GM19239 (cell line): ENCODE measurements around the gene TTC7B.

Source experiments
- DNase-seq: peaks from one replicate; pipeline ENCODE4 v3.0.0; 2011; ENCODE audit warnings: low spot score; ENCODE audit not compliant: insufficient read length
- FAIRE-seq: peaks from 2 replicates; lab custom pipeline; 2011; peaks lifted over from hg19 to GRCh38; lab: Jason Lieb, UNC

Gene TTC7B

DNA sequence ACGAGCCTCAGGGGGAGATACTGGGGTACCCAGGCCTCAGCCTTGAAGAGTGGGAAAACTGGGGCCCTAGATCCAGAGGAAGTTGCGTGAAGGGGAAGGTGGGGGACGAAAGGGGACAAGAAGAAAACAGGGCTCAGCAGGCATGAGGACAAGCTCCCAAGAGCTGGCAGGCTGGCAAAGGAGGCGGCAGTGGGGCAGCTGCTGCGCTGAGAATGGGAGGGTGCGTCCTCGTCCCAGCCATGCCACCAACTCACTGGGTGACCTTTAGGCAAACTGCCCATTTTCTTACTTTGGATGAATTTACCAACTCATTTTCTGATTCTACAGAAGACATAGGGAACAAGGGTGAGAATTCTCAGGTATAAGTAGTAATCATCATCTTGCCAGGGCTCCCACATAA is 133.6 kb downstream of the TTC7B start:
- DNase-seq (no peak), FAIRE-seq (no peak)

DNA sequence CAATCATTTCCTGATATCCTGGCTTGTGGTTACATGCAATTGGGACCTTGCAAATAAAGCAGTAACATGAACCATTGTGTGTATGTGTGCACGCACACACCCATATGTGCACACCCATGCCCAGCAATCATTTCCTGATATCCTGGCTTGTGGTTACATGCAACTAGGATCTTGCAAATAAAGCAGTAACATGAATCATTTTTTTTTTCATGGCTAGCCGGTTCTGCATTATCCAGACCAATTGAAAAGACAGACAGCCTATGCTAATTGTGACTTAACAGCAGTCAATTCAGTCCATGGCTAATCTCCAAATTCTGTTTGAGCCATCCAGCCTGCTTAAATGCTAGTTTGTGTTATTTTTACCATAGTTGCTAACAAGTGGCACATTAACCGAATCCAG is 134.3 kb downstream of the TTC7B start:
- no peak for DNase-seq
- FAIRE-seq: no peak

DNA sequence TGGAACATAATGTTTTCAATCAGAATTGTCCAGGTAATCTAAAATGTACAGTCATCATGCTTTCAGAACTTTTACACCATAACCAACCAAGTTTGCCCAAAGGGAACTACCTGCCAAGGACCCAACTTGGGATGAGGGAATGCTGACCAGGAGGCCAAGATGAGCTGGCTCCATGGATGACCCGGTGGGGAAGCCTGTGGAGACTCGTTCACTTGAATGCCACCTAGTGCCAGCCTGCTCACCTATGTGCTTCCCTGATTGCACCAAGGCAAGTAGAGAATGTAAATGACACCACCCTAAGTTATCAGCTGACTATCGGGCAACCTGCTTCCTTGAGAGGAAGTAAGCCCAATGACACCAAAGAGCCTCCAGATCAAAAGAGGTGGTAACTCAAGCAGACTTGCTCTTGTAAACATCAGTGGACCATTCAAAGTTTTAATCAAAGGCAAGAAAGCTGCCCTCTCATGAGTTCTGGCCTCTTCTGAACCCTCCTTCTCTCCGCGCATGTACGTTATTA is 137.3 kb downstream of the TTC7B start:
- FAIRE-seq (no peak), DNase-seq (no peak)

DNA sequence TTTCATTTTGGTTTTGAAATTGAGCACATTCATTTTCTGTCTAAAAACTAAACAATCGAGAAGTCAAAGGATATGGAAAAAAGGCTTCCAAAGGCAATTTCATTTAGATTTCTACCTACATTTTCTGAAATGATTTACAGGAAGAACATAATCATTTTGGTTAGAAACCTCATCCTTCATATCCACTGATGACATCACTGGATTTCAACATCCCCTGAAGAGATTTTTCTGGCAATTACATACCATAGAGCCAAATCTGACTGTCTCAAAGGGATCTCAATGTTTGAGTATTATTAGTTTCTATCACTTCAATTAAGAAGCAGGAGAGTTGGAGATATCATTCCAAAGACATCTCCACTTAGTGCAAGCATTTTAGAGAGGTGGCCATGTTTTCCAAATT is 137.8 kb downstream of the TTC7B start:
- FAIRE-seq: no peak
- DNase-seq: no peak

DNA sequence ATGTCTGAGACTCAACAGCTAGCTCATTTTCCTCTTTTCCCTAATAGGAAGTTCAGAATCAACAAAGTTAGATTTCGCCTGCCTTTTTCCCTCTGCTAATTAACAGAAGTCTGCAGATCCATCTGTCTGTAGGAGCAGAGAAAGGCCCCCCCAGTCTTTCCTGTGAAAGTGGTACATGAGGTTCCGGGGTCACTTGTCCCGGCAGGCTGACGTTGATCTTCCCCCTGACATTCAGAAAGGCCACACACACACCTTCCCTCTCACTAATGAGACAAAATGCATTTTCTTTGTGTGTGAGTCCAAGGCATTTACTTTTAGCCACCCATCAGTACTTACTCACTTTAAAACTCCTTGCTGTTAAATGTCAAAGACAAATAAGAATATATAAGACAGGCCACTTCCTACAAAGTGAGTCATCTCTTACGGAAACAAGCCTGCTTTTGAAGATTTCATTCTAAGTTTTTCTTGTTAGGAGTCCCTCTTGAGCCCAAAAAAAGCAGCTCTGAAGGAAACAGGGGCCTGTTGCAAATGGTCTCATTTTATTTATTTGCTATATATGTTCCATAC is 138.7 kb downstream of the TTC7B start:
- DNase-seq (no peak), FAIRE-seq (no peak)

DNA sequence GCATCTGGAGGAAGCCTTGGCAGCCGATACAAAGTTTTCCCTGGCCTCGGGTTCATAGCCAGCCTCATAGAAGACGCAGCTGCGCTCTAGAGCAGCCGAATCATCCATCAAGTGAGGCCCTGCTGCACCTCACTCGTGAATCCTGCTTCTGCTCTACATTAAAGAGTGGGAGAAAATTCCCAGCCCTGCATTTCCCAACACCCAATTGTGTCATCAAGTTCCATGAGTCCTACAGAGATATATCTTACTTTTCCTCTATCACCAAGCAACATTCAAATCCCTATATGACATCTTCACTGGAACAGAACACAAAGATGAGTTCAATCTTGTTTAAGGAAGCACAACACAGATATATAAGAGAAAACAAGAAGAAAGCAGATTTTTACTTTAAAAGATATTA is 139.3 kb downstream of the TTC7B start:
- FAIRE-seq: no peak
- DNase-seq: no peak

DNA sequence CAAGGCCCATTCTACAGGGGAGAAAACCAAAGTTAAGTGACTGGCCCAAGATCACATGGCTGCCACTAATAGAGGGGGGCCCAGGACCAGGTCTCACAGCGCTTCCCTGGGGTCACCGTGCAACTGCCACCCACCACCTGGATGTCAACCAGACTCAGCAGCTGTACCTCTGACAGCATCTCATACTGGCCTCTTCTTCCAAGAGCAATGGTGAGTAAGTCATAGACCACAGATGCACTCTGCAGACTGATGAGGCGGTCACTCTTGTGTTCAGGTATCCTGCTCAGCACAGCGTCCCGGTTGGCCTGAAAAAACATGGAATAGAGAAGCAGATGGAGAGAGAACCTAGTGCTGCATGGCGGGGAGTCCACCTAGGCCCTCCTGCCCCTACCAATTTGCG is 139.9 kb downstream of the TTC7B start:
- no peak for FAIRE-seq
- DNase-seq: no peak

DNA sequence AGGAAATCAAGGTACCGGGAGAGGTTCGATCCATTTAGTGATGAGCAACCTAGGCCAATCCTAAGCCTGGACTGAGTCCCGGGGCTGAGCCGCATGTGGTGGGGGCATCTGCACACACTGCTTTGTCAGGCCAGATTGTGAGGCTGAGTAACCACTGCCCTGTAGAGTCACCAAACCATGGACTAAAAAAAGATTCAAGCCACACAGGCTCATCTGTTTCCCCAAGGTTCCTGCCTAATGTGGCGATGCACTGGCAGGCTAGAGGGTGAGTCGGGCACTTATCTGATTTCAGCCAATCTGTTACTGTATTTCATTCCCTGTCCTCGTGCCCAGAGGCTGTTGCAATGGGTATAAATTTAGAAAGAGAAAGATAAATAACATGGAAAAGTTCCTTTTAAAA is 140.8 kb downstream of the TTC7B start:
- DNase-seq: no peak
- no peak for FAIRE-seq

DNA sequence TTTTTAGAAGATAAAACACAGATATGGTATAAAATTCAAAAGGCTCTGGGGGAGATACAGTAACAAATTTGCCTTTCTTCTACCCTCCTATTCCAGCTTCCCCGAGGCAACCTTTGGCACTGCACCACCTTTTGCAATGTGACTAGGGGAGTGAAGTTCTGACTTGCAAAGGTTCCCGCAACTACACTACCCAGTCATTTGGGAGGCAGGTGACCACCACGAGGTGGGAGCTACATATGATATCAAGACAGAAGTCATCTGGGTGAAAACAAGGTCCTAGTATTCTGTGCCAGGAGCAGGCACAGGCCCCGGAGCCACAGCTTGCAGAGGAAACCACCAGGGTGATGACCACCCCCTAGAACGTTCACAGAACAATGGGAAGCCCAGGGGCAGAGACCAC is 141.5 kb downstream of the TTC7B start:
- FAIRE-seq (no peak), DNase-seq (no peak)

DNA sequence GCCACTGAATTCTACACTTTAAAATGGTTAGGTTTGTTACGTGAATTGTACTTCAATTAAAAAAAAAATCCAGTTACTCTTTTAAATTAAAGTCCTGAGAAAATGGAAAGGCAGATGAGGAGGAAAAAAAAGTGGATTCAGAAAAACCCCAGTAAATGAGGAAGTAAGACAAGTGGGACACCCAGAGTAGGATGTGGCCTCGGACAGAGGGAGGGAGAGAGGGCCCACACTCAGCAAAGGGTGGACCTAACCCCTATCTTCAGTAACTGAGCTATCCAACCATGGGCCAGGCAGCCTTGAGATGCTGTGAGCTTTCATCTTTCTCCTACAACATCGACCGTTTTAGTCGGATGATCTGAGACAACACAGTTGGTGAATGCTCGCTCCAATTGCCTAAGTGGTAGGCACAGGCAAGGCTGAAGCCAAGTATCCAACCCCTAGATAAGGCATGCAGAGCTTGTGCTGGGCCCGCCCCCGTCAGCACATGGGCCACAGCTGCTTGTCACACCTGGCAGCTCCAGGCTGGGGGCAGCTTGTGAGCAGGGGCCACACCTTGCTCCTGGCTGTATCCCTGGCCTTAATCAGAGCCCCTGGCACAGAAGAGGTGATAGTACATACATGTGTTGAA is 142.1 kb downstream of the TTC7B start:
- no peak for DNase-seq
- FAIRE-seq: no peak

DNA sequence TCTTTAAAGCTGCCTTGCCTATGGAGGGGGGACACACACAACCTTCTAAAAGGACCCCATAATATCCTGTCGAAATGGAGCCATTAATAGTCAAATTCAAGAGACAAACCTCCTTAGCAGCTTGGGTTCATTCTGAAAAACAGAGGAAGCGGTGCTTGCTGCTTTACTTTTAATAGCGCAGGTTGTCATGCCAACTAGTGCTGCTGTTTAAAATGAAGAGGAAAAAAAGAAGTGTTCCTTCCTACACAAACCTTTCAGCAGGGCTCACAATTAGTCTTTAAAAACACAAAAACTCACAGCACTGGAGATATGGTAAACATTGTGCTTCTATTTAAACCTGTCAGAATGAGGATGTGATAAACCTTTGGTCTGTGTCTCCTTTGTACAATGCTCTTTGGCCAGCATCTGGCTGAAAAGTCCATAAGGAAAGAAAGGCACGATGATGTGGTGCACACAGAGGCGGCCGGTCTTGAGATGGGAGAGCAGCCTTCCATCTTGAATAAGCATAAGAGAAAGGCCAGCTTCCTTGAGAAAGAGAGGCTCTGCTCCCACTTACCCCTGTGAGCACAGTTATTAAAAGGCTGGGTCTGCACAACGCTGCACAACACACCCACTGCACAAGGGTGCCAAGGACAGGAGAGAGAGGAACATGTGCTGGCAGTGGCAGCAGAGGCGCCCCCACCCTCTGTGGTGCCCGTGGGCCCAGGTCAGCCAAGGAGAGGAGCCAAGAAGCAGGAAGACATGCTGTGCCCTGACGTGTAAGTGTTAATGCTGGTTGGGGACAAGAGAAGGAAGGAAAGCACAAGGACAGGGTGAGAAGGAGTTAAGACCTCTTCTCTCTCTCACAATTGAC is 144.6 kb downstream of the TTC7B start:
- DNase-seq: no peak
- FAIRE-seq: no peak

DNA sequence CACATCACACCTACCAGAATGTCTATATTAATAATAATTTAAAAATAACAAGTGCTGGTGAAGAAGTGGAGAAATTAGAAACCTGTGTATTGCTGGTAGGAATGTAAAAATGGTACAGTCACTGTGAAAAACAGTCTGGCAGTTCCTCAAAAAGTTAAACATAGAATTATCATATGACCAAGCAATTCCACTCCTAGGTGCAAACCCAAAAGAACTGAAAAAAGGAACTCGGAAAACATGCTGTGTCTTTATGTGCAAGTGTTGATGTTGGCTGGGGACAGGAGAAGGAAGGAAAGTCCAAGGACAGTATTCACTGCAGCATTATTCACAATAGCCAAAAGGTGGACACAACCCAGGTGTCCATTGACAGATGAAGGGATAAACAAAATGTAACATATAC is 146.5 kb downstream of the TTC7B start:
- DNase-seq (no peak), FAIRE-seq (no peak)

DNA sequence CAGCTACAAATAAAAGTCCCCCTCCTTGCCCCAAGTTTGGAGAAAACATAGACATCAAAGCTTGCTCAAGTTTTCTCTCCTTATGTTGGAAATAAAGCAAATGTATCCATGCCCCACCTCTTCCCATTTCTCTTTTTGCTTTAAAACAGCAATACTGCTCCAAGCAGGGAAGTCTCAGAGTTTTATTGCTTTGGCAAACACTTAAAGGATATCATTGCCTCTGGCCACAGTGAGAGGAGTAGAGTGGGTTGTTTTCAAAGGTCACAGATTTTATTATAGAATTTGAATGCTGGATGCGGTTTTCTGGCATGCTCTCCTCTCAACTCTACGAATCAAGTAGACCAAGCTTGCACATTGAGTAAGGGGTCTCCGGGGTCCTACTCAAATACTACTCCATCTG is 149.7 kb downstream of the TTC7B start:
- FAIRE-seq (no peak), DNase-seq (no peak)

DNA sequence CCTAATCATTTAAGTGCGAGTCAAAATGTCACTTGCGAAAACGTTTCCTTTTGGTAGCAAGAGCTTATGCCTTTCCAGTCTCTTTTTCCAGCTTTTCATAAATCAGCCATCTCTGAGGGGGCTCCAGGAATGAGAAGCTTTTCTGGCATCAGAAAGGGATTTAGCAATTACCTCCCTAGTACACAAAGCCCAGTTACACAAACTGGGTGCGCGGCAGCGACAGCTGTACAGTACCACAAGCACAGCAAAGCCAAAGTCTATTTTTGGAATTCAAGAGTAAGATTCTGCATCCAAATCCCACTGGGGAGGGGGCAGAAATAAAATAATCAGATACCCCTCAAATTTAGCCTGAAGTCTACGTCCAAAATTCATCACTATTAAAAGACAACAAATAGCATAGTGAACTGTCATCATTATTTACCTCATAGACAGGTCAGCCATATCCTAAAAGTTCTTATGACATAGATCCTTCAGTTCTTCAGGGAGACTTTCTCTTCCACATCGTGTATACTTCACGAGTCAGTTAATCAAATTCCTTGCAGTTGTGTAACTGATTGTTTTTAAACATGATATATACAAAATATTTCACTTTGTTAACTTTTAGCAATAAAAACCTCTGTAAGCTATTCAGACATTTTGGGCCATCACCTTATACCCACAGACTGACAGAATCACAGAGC is 150.8 kb downstream of the TTC7B start:
- no peak for DNase-seq
- no peak for FAIRE-seq

DNA sequence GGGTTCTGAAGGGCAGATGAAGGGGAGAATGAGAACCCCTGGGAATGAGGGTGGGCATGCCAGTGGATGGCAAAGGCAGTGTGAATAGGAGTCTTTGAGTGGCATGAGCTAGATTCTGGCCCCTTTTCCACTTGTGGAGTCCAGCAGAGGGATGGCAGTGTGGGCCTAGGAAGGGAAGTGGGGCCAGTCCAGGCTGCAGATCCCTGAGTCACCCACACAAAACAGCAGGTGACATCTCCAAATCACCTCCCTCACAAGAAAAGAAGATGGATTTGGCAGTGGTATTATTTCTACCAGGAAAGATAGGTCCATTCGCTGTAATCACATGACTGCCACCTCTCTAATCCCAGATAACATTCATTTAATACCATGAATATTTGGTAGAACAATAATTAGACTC is 151.3 kb downstream of the TTC7B start:
- FAIRE-seq (no peak), DNase-seq (no peak)

DNA sequence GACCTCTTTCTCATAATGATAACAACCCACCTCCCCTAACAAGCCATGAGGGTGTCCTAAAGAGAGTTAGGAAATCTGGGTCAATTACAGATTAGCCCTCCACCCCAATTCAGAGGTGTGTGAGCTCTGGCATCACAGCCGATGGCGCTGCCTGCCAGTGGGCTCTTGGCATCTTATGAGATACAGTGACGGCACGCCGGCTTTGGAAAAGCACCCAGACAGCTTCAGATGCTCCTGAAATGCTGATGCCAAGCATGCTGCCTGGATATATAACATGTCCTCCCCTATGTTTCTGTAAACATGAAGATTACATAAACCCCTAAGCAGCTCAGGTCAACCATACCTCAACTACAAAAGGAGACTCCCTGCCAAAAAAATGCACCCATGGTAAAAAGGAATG is 152.6 kb downstream of the TTC7B start:
- DNase-seq: no peak
- FAIRE-seq: no peak

DNA sequence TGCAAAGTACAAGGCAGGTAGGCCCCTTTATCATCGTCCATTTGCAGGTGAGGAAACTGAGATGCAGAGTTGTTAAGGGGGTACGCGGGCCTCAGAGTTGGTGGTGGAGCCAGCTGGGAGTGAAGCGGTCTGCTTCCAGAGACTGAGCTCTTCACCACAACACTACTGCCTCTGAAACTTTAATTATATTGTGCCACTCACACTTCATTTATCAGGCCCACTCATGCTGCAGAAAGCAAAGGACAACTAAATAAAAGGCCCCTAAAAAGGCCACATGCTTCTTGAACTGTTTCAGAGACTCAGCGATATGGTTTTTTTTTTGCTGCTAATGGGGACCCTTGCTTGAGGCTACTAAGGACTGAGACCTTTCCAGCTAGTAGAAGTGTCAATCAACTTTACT is 153.1 kb downstream of the TTC7B start:
- DNase-seq: no peak

DNA sequence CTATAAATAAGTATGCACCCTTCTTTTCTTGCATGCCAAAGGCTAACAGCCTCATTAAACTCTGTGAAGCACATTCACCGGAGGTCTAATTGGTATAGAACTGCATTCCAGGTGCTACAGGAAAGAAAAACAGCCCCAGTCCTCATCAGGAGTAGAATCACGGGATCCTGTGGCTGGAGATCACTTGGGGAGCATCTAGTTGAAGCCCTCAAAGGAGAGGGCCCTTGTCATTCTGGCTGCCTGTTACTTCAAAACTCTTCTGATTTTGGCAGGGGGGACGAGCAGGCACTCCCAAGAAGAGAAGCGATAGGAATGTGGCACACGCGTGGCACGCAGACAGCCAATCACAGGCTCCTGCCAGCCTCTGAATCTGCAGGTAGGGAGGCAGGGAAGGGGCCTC is 154.4 kb downstream of the TTC7B start:
- no peak for FAIRE-seq
- DNase-seq: no peak

More for the DNA sequence above, 153.1 kb downstream of the TTC7B start:
- FAIRE-seq: no peak

DNA sequence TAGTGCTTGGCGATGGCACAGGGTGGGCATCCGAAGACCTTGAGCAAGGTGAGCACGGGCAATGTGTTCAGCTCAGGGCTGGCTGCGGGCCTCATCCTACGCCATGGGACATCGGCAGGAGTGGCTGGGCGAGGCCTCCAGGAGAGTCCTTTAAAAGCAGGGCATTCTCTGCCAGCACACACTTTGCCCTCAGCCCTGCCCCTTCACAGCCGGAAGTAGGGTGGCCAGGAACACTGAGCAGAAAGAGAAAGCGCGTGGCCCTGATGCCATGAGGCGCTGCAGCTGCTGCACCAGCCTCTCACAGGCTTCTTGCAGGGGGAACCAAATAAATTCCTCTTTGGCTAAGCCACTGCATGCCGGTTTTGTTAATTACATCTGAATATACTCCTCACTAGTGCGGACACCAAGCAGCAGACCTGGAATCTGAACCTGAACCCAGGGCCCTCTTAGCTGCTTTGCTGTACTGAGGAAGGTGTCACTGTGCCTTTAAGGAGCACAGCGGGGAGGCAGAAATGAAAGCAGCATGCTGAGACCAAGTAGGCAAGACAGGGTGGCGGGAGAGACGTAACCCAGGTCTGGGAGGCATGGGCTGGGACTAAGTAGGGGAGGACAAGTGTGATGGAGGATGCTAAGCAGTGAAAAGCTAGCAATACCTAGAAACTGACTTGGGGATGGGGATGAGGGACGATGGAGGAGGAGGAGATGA is 155.2 kb downstream of the TTC7B start:
- FAIRE-seq (no peak), DNase-seq (no peak)

DNA sequence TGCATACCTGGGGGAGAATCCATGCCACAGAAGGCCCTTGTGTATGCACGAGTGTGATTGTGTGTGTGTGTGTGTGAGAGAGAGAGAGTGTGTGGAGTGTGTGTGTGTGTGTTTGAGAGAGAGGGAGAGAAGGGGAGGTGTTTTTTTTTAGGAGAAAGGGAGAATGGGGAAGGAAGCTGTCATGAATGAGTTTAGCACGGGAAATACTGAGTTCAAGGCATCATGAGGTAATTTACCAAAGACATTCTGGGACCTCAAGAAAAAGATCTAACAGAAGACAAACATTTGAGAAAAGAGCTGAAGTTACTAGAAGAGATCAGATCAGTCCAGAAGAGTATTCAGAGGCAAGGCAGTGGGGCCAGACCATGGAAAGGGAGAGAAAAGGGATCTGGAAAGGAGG is 157.1 kb downstream of the TTC7B start:
- FAIRE-seq: no peak
- no peak for DNase-seq
